ENCODE results near the gene H6PD.

DNA sequence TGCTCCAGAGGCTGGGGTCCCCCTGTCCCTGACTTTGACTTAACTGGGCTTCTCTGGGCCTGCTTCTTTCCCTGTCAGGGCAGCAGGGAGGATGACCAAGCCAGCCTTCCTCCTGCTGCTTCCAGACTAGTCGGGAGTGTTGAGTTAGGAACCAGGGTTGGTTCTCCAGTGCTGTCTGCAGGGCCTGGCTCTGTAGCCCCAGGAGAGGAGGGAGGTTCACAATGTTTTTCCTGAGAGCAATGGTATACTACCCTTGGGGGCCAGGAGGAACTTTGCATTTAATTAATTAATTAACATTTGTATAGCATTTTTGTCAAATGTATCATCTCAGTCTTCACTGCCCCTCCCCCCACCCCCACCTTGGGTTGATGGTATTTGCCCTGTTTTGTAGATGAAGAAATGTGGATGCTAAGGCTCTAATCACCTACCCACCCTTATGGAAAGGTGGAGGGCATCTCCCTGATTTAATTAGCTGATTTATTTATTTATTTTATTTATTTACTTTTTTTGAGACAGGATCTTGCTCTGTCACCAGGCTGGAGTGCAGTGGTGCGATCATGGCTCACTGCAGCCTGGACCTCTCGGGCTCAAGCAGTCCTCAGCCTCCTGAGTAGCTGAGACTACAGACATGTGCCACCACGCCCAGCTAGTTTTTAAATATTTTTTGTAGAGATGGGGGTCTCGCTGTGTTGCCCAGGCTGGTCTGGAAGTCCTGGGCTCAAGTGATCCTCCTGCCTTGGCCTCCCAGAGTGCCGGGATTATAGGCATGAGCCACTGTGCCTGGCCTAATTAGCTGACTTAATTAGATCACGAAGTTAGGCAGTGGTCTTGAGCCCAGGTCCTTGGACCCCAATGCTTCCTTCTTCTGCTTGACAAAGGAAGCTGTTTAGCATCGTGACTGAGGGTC lies 6.6 kb downstream of the H6PD start:
- TF ChIP-seq RAD21 (IDR thresholded peaks at IDR 0.05; ENCODE audit: low read depth) (no peak), CREB1 (IDR thresholded peaks at IDR 0.05; ENCODE audit: low read depth) (no peak), EP300 (IDR thresholded peaks at IDR 0.05; ENCODE audit: borderline replicate concordance) (no peak), TAF1 (IDR thresholded peaks at IDR 0.05; ENCODE audit: low read depth) (no peak), CEBPB (IDR thresholded peaks at IDR 0.05) (no peak), TCF12 (IDR thresholded peaks at IDR 0.05; ENCODE audit: low read depth) (no peak)
- TF ChIP-seq, protein P1, sequence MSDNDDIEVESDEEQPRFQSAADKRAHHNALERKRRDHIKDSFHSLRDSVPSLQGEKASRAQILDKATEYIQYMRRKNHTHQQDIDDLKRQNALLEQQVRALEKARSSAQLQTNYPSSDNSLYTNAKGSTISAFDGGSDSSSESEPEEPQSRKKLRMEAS (IDR thresholded peaks at IDR 0.05): no peak
- TF ChIP-seq, protein P2, sequence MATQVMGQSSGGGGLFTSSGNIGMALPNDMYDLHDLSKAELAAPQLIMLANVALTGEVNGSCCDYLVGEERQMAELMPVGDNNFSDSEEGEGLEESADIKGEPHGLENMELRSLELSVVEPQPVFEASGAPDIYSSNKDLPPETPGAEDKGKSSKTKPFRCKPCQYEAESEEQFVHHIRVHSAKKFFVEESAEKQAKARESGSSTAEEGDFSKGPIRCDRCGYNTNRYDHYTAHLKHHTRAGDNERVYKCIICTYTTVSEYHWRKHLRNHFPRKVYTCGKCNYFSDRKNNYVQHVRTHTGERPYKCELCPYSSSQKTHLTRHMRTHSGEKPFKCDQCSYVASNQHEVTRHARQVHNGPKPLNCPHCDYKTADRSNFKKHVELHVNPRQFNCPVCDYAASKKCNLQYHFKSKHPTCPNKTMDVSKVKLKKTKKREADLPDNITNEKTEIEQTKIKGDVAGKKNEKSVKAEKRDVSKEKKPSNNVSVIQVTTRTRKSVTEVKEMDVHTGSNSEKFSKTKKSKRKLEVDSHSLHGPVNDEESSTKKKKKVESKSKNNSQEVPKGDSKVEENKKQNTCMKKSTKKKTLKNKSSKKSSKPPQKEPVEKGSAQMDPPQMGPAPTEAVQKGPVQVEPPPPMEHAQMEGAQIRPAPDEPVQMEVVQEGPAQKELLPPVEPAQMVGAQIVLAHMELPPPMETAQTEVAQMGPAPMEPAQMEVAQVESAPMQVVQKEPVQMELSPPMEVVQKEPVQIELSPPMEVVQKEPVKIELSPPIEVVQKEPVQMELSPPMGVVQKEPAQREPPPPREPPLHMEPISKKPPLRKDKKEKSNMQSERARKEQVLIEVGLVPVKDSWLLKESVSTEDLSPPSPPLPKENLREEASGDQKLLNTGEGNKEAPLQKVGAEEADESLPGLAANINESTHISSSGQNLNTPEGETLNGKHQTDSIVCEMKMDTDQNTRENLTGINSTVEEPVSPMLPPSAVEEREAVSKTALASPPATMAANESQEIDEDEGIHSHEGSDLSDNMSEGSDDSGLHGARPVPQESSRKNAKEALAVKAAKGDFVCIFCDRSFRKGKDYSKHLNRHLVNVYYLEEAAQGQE (IDR thresholded peaks at IDR 0.05; ENCODE audit: low read depth): no peak

Measured in Ishikawa (cell line).